H1 (cell line): ENCODE results near the gene ABHD1. TPM values are rescaled to one million over a fixed set of nuclear protein-coding genes. Genes with fewer than 3 reads are reported as not detected.

Experiments
- CTCF ChIA-PET: fragments of 300-600 bp; sonication (Branson Sonifier 250); formaldehyde crosslinking; loops from one replicate; lab custom pipeline; 2021; ENCODE audit not compliant: partially characterized antibody; lab: Charles Lee
- POLR2A ChIA-PET: fragments of 300-600 bp; sonication (Branson Sonifier 250); formaldehyde crosslinking; loops from one replicate; lab custom pipeline; 2021; ENCODE audit warnings: inconsistent platforms; ENCODE audit not compliant: partially characterized antibody; lab: Charles Lee
- DNase-seq, 2 experiments: peaks; one replicate each; pipeline versions ENCODE4 v3.0.0 to v3.0.0-alpha.2; 2010 to 2022; ENCODE audit warnings: low spot score in 2 of 2, low read depth in 1 of 2, mixed read lengths in 1 of 2
- FAIRE-seq: peaks from 2 replicates; lab custom pipeline; 2011; peaks lifted over from hg19 to GRCh38; lab: Jason Lieb, UNC
- H2AFZ ChIP-seq: 2 replicates; pipeline ENCODE4 v1.8.1; 2012; ENCODE audit warnings: low read length, inconsistent platforms
- H2AK5ac ChIP-seq: 2 replicates; pipeline ENCODE4 v1.6.1; 2013; ENCODE audit warnings: low read depth, low read length
- H2BK120ac ChIP-seq: replicated peaks from 2 replicates; pipeline ENCODE3; 2013; ENCODE audit warnings: low read depth, low read length, inconsistent platforms
- H2BK12ac ChIP-seq: 2 replicates; pipeline ENCODE4 v1.6.1; 2013; ENCODE audit warnings: low read depth, low read length
- H2BK15ac ChIP-seq: 2 replicates; pipeline ENCODE4 v1.6.1; 2013; ENCODE audit warnings: low read length
- H2BK20ac ChIP-seq: 2 replicates; pipeline ENCODE4 v1.6.1; 2013; ENCODE audit warnings: low read length
- H2BK5ac ChIP-seq: 2 replicates; pipeline ENCODE4 v1.6.1; 2013; ENCODE audit warnings: low read depth, low read length
- H3K14ac ChIP-seq: 2 replicates; pipeline ENCODE4 v1.6.1; 2013; ENCODE audit warnings: inconsistent platforms; ENCODE audit not compliant: insufficient read length
- H3K18ac ChIP-seq: 2 replicates; pipeline ENCODE4 v1.6.1; 2013; ENCODE audit warnings: low read length; ENCODE audit errors: extremely low read depth
- H3K23ac ChIP-seq: 2 replicates; pipeline ENCODE4 v1.6.1; 2013; ENCODE audit warnings: inconsistent platforms; ENCODE audit not compliant: insufficient read length
- H3K23me2 ChIP-seq: 2 replicates; pipeline ENCODE4 v1.6.1; 2013; ENCODE audit warnings: low read depth, low read length
- H3K27ac ChIP-seq: 2 replicates; pipeline ENCODE4 v1.6.1; 2011; ENCODE audit warnings: low read depth, low read length, inconsistent platforms
- H3K27me3 ChIP-seq, 4 experiments: replicated peaks in 1 of 4; 1 replicate in 1 of 4; 2 replicates in 3 of 4; pipeline versions ENCODE4 v1.6.1 to v1.8.1; 2011 to 2013; ENCODE audit warnings: low read length in 3 of 4, mild to moderate bottlenecking in 3 of 4, inconsistent platforms in 2 of 4, mixed read lengths in 2 of 4, moderate library complexity in 1 of 4; ENCODE audit not compliant: control insufficient read depth in 3 of 4, insufficient read depth in 3 of 4; ENCODE audit errors: extremely low read depth in 1 of 4
- H3K36me3 ChIP-seq, 4 experiments: 2 replicates each; pipeline versions ENCODE4 v1.6.1 to v1.8.1; 2011 to 2013; ENCODE audit warnings: mild to moderate bottlenecking in 4 of 4, low read length in 3 of 4, moderate library complexity in 2 of 4, control low read depth in 1 of 4, inconsistent platforms in 1 of 4; ENCODE audit not compliant: insufficient read depth in 4 of 4, control insufficient read depth in 2 of 4
- H3K4ac ChIP-seq: replicated peaks from 2 replicates; pipeline ENCODE3; 2013; ENCODE audit warnings: low read length, low read depth, mixed read lengths, inconsistent platforms; ENCODE audit not compliant: insufficient read length
- H3K4me1 ChIP-seq, 4 experiments: replicated peaks in 1 of 4; 1 replicate in 1 of 4; 2 replicates in 3 of 4; pipeline versions ENCODE4 v1.6.1 to v1.8.1; 2011 to 2013; ENCODE audit warnings: low read length in 3 of 4, inconsistent platforms in 2 of 4, mixed read lengths in 1 of 4; ENCODE audit not compliant: insufficient read depth in 4 of 4, control insufficient read depth in 3 of 4
- H3K4me2 ChIP-seq, 2 experiments: 2 replicates each; pipeline versions ENCODE4 v1.6.1 to v1.8.1; 2011 to 2013; ENCODE audit warnings: low read depth in 2 of 2, low read length in 2 of 2, control low read depth in 1 of 2, inconsistent platforms in 1 of 2, mild to moderate bottlenecking in 1 of 2; ENCODE audit not compliant: insufficient read depth in 1 of 2
- H3K4me3 ChIP-seq, 4 experiments: fragments of 200-600, 300-600 bp in 1 of 4; sonication (generic), shearing (Covaris generic), sonication (Bioruptor Twin) in 1 of 4; 2 replicates each; pipeline versions ENCODE4 v1.5.1 to v1.8.1; 2011 to 2016; ENCODE audit warnings: low read length in 4 of 4, low read depth in 3 of 4, control low read depth in 2 of 4, inconsistent platforms in 2 of 4, mild to moderate bottlenecking in 2 of 4, mixed read lengths in 1 of 4, moderate library complexity in 1 of 4; ENCODE audit not compliant: insufficient read depth in 2 of 4; ENCODE audit errors: extremely low read depth in 1 of 4
- H3K56ac ChIP-seq: replicated peaks from 2 replicates; pipeline ENCODE3; 2013; ENCODE audit warnings: low read depth, mild to moderate bottlenecking, mixed read lengths, low read length, inconsistent platforms; ENCODE audit not compliant: insufficient read length
- H3K79me1 ChIP-seq: 2 replicates; pipeline ENCODE4 v1.6.1; 2013; ENCODE audit warnings: low read depth, low read length, control low read depth
- H3K79me2 ChIP-seq, 2 experiments: 2 replicates each; pipeline versions ENCODE4 v1.6.1 to v1.8.1; 2012 to 2013; ENCODE audit warnings: low read length in 2 of 2, mild to moderate bottlenecking in 2 of 2, inconsistent platforms in 1 of 2; ENCODE audit not compliant: insufficient read depth in 2 of 2, control insufficient read depth in 1 of 2
- H3K9ac ChIP-seq, 4 experiments: replicated peaks in 1 of 4; 1 replicate in 1 of 4; 2 replicates in 3 of 4; pipeline versions ENCODE4 v1.6.1 to v1.8.1; 2011 to 2013; ENCODE audit warnings: low read depth in 3 of 4, low read length in 3 of 4, control low read depth in 2 of 4, mild to moderate bottlenecking in 2 of 4, moderate library complexity in 2 of 4, inconsistent platforms in 1 of 4; ENCODE audit errors: extremely low read depth in 1 of 4
- H3K9me3 ChIP-seq, 2 experiments: 2 replicates each; pipeline versions ENCODE4 v1.6.1 to v1.8.1; 2012 to 2013; ENCODE audit warnings: mild to moderate bottlenecking in 2 of 2, moderate library complexity in 2 of 2, control low read depth in 1 of 2, inconsistent platforms in 1 of 2, low read depth in 1 of 2, low read length in 1 of 2, mixed read lengths in 1 of 2; ENCODE audit not compliant: insufficient read depth in 2 of 2
- H4K20me1 ChIP-seq, 2 experiments: replicated peaks in 1 of 2; 2 replicates each; pipeline versions ENCODE3 to v1.8.1; 2011 to 2013; ENCODE audit warnings: inconsistent platforms in 2 of 2, low read length in 2 of 2, mild to moderate bottlenecking in 1 of 2; ENCODE audit not compliant: insufficient read depth in 2 of 2, control insufficient read depth in 1 of 2
- H4K5ac ChIP-seq: 2 replicates; pipeline ENCODE4 v1.6.1; 2013; ENCODE audit warnings: low read length, low read depth, mixed read lengths, inconsistent platforms; ENCODE audit not compliant: insufficient read length
- H4K8ac ChIP-seq: 2 replicates; pipeline ENCODE4 v1.8.0; 2013; ENCODE audit warnings: mild to moderate bottlenecking, moderate library complexity, low read length, inconsistent platforms; ENCODE audit not compliant: insufficient read depth; ENCODE audit errors: extremely low read depth
- H4K91ac ChIP-seq: replicated peaks from 2 replicates; pipeline ENCODE3; 2013; ENCODE audit warnings: low read length, mixed read lengths, inconsistent platforms; ENCODE audit not compliant: insufficient read length
- HDAC6 ChIP-seq: IDR thresholded peaks from one replicate; pipeline ENCODE4 v1.7.1; 2012; ENCODE audit warnings: low read depth, mild to moderate bottlenecking, inconsistent platforms, low read length, moderate library complexity
- JUND ChIP-seq: IDR thresholded peaks from 2 replicates; pipeline ENCODE4 v1.6.1; 2011; ENCODE audit warnings: mild to moderate bottlenecking, improper control_type of control experiment, low read length
- SAP30 ChIP-seq: fragments of 300-600 bp; sonication (generic); IDR thresholded peaks from 2 replicates; pipeline ENCODE4 v1.7.1; 2012; ENCODE audit warnings: low read length, moderate library complexity, mild to moderate bottlenecking, inconsistent platforms; ENCODE audit not compliant: insufficient read depth, insufficient replicate concordance
- TEAD4 ChIP-seq: IDR thresholded peaks from 2 replicates; pipeline ENCODE4 v1.6.1; 2012; ENCODE audit warnings: low read depth, low read length, inconsistent platforms, mixed read lengths
- WGBS, 2 experiments: shearing (Covaris generic) in 1 of 2; methylation state at CpG; one replicate each; pipeline versions ENCODE4 v1.1.6 to v1.1.7; 2013 to 2015; ENCODE audit warnings: low lambda C conversion rate in 2 of 2, mixed read lengths in 2 of 2, inconsistent platforms in 1 of 2, low coverage in 1 of 2, missing lambda C conversion rate in 1 of 2; ENCODE audit not compliant: insufficient replicate concordance in 2 of 2, insufficient coverage in 1 of 2, insufficient read length in 1 of 2; ENCODE audit errors: extremely low coverage in 1 of 2, missing lambda C conversion rate in 1 of 2; 5-methylcytosine and 5-hydroxymethylcytosine counted together
- polyA plus RNA-seq, 7 experiments: library from polyadenylated mRNA; depleted of rRNA in 3 of 7; stranded (reverse) in 5 of 7; unstranded in 2 of 7; fragments of >200 nt in 5 of 7; fragments of 200-250 nt in 2 of 7; gene quantifications; 1 replicate in 5 of 7; 2 replicates in 1 of 7; 4 replicates in 1 of 7; pipeline versions ENCODE4 v1.2.1 to v1.2.3, GENCODE V29; 2011 to 2013; ENCODE audit warnings: missing spikeins in 2 of 7, mixed read lengths in 2 of 7
- total RNA-seq: library from RNA; stranded (reverse); fragmentation: NEBNext Ultra II Directional; extraction: Animal tissue kit (Norgen Biotek cat#: 25700); gene quantifications from 2 replicates; pipeline ENCODE4 v1.2.1, GENCODE V29; 2021

ABHD1 gene
- total and polyA plus RNA-seq, 2 of the 8 experiments (the other 6 are each of a cell fraction or from before 2014, with no cell fraction given), result 0.20 to 1.1 TPM

GRCh38 chr2:27125104-27125503, 1.5 kb downstream of the ABHD1 start:
- Histone ChIP-seq H4K5ac (no peak overlapping the region), H3K4me2 (no peak overlapping the region), H3K4me3 (no peak overlapping the region), H2BK120ac (no peak overlapping the region), H2BK15ac (no peak overlapping the region), H3K23ac (no peak overlapping the region)
- WGBS, 2 experiments, result 94% methylated on average over 3 of the region's 3 CpGs; no CpG with 5 or more reads in 1 of the 2 experiments
- no peak for TF ChIP-seq JUND
- TF ChIP-seq HDAC6, result no peak
- TF ChIP-seq SAP30, result no peak
- TF ChIP-seq TEAD4, result no peak
- TF ChIP-seq, all 59 proteins: peak for 0
- H3K56ac ChIP-seq, result no peak overlapping the region
- ChIA-PET CTCF (interaction anchor here (0.9 to 3.8 kb wide), 13 partner anchors 9 to 177 kb away, joined by 3 to 38 read pairs (median 4); partner anchors contain the start of gene PREB), POLR2A (interaction anchor here (0.8 to 2.7 kb wide), 2 partner anchors 8 to 11 kb away, joined by 3 to 11 read pairs; no protein-coding TSS in a partner anchor)
- no peak overlapping the region for H2BK5ac ChIP-seq
- no peak overlapping the region for H3K9ac ChIP-seq
- H3K4me1 ChIP-seq, result peaks cover 0 to 9% (median 5%) of the 10 kb centered on the region in 4 experiments; a peak in 6 of 7 replicates
- no peaks in the 10 kb centered on the region for H4K20me1 ChIP-seq
- H3K4ac ChIP-seq, result no peak overlapping the region
- no peak overlapping the region for H4K8ac ChIP-seq
- no peak overlapping the region for H3K18ac ChIP-seq
- H3K23me2 ChIP-seq, result peaks cover 5% of the 10 kb centered on the region
- no peaks in the 10 kb centered on the region for H3K79me2 ChIP-seq
- no peak overlapping the region for H4K91ac ChIP-seq
- no peak for DNase-seq
- H2BK12ac ChIP-seq, result no peak overlapping the region
- no peak for FAIRE-seq
- no peak overlapping the region for H2BK20ac ChIP-seq
- no peak overlapping the region for H2AK5ac ChIP-seq
- no peak overlapping the region for H2AFZ ChIP-seq
- H3K27ac ChIP-seq, result no peak overlapping the region
- H3K79me1 ChIP-seq, result no peaks in the 10 kb centered on the region
- H3K36me3 ChIP-seq, result peaks cover 0 to 4% (median 1%) of the 10 kb centered on the region in 4 experiments; a peak in 1 of 8 replicates
- no peak overlapping the region for H3K14ac ChIP-seq
- H3K9me3 ChIP-seq, result no peaks in the 10 kb centered on the region
- peaks cover 2 to 35% (median 24%) of the 10 kb centered on the region in 4 experiments for H3K27me3 ChIP-seq
